Hepatic stellate cell (primary cell): Measurements from ENCODE around the gene LHPP.
A peak's percentile ranks its signal among the peaks of the same experiment; 100 is the strongest.
"Not testable (repeated sequence)": the region's sequence is repeated elsewhere in the genome, so short reads cannot be mapped to it uniquely, and the experiment has no call there.

Experiments
- DNase-seq: peaks from one replicate; pipeline ENCODE4 v3.0.0; 2011; ENCODE audit warnings: low spot score

LHPP gene

DNA sequence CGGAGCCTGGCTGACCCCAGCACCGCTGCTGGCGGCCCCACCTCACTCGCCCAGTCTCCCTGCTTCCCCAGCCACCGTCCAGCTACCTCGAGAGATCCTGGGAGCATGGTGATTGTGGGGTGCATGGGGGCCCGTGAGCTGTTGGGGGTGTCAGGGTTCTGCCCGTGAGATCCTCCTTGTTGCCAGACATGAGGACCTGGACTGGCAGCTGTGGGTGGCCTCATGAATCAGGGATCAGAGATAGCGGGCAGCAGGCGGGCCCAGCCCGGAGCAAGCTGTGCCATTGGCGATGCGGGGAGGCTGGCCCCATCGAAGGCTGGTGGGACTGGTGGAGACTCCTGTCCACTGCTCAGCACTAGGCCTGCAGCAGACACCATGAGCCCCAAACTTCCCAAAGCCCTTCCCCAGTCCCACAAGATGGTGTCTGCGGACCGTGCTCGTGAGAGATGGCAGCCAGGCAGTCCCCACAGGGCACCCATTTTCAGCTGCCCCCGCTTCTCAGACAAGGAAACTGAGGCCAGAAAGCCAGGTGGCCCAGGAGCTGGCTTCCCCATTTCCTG, 75.6 kb downstream of the LHPP start:
- no peak for DNase-seq

DNA sequence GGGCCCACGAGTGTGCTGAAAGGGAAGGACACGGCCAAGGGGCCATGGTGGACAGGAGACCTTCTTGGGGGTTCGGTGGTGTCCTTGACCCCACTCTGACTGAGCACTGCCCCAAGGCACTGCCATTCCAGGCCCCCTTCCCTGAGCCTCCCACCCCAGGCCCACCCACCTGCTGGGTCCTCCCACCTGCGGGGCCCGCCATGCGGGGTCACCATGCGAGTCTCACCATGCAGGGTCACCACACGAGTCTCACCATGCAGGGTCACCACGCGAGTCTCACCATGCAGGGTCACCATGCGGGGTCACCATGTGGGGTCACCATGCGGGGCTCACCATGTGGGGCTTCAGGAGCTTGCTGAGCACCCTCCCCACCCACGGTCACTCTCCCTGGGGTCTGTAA, 76.3 kb downstream of the LHPP start:
- DNase-seq, result no peak

DNA sequence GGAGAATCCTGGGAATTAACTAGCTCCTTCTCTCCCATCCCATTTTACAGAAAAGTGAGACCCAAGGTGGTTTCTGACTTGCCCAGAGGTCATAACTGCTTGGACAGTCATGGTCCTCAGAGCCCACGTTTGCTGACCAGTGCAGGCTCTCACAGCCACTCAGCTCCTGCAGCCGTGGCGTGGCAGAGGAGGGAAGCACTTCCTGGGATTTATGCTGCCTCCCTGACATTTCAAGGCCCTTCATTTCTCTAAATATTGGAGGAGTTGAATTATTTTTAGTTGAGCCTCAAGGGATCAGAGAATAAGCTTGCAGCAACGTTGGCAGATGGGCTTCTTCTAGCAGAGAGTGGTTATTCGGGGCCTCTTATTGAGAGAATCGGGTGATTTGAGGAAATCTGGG, 77.1 kb downstream of the LHPP start:
- DNase-seq, result no peak

DNA sequence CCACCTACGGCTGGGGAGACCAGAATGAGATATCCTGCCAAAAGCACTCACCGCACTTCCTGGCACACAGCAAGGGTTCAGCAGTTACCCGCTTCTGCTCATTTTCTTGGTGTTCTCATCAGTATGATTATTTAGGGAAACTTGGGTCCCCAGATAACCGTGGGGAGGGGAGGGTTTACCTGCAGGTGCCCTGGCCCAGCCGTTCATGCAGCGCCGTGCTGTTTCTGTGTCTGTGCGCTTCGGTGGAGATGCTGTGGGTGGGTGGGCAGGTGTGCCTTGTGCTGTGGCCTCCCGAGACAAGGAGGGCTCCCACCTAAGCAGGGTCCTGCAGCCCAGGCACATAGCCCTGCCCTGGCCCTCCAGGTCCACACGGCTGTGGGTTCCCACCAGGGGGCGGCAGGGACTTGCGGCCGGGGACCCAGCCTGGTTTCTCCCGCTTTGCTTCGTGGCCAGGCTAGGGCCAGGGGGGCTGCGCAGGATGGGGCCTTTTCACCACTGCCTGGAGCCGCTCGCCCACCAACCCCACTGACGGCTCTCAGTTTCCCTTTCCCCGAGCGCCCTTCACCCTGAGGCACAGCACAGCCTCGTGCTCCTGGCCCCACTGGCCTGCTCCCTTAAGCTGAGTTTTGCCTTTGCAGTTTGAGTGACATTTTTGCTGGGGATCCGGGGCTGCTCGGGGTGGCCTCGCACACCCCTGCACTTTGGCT, 78.5 kb downstream of the LHPP start:
- DNase-seq, result peak; percentile 83

DNA sequence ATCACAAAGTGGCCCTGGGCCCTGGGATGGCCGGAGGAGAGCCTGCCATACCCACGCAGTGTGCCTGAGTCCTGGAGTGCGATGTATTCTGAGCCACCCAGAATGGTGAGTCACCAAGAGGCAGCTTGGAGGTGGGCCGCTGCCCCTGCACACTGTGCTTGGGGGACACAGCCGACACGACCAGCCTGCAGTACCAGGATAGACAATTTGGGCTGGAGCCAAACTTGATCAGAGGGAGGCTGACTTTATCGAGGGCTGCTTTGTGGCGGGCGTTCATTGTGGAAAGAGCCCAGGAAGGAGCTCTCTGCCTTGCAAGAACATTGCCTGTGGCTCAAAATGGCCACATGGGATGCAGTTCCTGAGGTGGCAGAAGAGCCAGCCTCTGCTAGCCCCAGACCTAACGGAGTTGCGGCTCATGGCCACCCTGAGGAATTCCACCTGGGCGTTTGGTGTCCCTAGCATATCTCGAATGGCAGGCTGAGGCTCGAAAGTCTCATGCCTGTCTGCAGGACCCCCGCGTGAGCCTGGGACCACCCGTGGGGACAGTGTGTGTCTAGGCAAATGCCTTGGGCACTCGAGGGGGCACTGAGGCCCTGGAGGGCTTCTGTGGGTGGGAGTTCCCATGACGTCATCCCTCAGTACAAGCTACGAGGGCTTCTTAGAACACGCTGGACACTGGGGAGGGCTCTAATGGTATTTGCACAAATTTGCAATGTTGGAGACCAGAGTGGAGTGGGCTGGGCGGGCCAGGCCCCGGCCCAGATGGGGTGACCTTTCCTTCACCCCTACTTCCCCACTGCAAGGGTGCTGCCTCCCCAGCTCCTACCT, 79.7 kb downstream of the LHPP start:
- DNase-seq, result no peak

- DNase-seq, result no peak
These were observed 80.7 kb downstream of the LHPP start for GRCh38 chr10:124542336-124542735.

DNA sequence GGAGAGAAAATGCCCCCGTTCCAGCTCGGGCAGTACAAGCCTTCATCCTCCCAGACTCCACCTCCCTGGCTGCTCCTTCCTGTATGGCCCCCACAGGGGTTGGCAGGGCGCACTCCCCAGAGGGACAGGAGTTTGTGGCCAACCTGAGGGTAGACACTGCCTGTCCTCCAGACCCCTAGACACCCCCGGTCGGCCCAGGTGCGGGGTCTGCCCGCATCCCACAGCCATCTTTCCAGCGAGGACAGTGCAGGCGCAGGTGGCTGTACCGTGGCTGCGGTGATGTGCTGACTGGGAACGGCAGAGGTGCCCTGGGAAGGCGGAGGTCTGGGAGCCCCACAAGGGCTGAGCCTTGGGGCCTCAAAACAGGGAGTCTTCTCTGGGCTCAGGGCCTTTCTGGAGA, 81.5 kb downstream of the LHPP start:
- no peak for DNase-seq

- no peak for DNase-seq
These were observed 82.3 kb downstream of the LHPP start for GRCh38 chr10:124543971-124544370.

GRCh38 chr10:124544711-124545110, 83.1 kb downstream of the LHPP start:
- DNase-seq, result no peak

GRCh38 chr10:124545351-124546054, 83.9 kb downstream of the LHPP start:
- no peak for DNase-seq

DNA sequence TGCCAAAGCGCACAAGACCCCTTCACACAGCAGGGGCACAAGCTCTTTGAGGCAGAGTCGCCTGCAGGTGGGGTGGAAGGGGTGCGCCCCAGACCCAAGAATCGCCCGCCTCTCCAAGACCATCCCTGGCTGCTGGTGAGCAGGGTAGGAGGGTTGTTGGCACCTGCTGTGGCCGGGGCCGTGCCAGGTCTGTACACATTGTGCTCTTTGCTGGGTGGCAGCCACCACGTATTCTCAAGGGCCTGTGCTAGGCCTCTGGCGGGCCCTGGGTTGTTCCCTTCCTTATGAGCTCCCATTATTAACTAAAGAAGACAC, 84.4 kb downstream of the LHPP start:
- no peak for DNase-seq

DNA sequence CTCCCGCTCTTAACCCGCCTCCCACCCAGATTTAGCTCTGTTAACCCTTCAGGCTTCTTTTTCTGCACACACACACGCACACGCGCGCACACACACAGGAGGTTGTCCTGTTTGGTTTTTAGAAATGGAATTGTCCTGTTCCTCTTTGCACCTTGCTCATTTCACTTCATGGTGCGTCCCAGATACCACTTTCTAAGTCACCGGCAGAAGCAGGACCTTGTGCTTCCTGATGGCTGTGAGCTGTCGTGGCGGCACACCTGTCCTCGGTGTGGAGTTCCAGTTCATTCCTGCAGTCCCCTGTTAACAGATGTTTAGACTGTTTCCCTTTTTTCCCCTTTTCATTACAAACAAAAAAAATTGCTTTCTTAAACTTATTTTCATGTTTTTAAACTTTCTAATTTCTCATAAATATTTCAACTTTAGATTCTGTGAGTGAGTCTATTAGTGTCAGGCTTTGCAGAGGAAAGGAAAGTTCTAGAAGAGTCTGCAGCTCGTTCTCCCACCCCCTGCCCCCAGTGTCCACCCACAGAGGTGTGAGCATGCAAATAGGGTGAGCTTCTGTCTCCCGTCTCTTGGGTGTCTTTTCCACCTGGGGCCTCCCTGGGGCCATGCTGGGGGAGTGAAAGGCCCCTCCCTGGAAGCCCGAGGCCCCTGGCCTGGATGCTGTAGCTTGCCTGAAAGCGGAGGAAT, 85.5 kb downstream of the LHPP start:
- no peak for DNase-seq

DNA sequence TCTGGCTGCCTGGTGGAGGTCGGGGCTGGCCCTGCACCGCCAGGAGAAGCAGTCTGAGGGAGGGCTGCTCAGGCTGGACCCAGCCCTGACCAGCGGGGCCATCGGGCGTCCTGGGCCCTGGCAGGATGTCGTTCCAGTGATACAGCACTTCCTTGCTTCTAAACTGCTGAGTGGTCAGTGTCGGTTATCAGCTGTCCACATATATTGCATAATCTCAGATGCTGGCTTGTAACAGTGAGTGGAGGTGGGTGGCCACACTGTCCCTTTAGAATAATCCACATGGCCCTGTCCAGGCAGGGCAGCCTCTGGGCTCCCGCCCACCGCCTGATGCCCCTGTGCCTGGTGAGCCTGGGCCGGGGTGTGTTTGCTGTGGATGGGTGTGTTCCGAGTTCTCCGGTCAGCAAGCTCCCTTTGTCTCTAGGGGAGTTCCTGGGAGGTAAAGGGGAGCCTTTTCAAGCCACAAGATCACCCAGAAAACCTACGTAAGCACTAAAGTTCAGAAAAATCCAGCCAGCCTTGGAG, 86.1 kb downstream of the LHPP start:
- DNase-seq, result no peak

DNA sequence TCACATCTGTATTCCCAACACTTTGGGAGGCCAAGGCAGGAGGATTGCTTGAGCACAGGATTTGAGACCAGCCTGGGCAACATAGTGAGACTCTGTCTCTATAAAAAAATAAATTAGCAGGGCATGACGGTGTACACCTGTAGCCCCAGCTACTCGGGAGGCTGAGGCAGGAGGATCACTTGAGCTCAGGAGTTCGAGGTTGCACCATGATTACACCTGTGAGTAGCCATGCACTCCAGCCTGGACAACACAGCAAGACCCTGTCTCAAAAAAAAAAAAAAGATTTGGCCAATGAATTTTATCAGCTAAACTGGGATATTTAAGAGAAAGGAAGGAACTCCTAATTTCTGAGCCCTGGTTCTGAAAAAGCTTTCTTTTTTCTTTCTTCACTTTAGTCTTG, 87.5 kb downstream of the LHPP start:
- not testable (repeated sequence) for DNase-seq

DNA sequence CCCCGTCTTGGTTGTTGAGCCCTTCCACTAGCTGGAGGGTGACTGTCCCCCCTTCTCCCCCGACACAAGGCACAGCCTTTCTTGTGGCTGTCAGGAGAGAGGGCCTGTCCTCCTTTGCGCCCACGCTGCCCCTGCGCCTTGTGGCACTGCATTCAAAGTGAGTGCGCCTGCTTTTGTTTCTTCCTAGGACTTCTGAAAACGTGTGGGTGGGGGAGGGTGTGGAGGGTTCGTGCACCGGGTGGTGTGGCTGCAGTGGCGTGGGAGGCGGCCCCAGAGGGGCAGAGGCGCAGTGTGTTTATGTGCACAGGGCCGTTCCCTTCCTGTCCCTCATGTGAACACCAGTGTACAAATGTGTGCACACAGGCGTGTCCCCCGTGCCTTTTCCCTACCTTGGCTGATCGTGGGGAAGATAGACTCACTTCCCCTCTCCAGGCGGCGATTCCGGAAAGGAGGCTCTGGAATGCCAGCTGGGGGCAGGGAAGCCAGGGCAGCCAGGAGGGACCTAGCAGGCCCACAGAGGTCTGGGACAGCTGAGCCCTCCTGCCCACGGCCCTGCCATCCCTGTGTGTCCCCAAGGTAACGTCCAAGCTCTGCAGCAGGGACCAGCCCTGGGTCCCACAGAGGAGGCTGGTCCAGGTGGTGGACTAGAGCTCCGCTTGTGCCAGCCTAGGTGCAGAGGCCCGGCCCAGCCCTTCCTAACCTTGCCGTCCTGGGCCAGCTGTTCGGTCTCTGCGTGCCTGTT, 88.8 kb downstream of the LHPP start:
- DNase-seq, result no peak

DNA sequence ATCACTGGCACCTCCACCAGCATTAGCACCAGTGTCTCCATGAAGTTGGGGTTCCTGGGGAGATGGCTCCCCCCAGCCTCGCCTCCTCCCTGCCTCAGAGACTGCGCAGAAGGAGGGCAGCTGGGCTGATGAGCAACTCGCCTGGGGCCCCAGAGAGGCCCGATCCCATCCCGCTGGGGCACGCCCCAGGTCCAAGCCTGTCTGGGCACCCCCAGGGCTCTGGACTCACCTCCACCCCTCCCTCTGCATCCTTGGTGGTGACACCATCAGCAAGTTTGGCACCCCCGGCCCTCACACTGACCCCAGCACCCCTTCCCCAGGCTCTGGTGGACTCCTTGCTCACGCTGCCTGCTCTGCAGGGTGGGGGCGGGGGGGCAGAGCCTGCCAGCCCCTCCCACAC, 89.5 kb downstream of the LHPP start:
- no peak for DNase-seq

DNA sequence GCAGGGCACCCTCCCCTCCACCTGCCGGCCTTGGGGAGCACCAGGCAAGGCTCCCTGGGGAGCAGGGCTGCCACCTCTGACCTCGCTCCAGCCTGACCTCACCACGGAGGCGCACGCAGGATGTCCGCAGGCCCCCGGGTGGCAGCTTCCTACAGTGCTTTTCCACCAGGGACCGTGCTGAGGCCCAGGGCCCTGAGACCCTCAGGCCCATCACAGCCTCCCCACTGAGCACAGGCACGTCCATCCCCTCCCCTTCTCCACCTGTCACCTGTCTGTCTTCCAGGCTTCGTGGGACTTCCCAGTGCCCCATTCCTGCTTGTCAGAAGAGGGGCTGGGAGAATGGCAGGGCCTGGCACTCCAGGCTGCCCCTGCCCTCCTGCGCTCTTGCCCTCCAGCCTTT, 90.1 kb downstream of the LHPP start:
- no peak for DNase-seq

DNA sequence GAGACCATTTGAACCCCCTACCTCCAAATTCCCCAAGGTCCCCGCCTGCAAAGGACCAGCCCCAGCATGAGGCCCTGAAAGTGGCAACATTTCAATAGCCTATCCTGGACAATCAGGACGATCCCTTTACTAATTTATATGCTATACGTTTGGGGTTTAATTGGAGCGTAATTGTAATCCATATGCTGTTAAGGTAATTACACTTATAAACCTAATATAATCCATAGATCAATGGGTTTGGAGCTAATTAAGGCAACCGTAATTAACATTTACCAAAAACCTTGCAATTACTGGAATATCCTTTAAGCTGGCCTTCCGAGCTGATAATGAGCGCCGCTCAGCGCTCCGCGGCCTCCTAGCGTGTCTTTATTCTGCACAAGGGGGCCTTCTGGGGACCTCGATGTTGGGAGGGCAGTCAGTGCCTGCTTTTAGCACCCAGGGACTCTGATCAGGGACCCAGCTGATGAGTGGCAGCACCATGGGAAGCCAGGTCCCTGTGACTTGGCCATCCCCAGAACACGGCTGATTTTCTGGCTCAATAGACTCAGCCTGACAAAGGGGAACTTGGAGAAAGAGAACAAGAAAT, 91.2 kb downstream of the LHPP start:
- no peak for DNase-seq

DNA sequence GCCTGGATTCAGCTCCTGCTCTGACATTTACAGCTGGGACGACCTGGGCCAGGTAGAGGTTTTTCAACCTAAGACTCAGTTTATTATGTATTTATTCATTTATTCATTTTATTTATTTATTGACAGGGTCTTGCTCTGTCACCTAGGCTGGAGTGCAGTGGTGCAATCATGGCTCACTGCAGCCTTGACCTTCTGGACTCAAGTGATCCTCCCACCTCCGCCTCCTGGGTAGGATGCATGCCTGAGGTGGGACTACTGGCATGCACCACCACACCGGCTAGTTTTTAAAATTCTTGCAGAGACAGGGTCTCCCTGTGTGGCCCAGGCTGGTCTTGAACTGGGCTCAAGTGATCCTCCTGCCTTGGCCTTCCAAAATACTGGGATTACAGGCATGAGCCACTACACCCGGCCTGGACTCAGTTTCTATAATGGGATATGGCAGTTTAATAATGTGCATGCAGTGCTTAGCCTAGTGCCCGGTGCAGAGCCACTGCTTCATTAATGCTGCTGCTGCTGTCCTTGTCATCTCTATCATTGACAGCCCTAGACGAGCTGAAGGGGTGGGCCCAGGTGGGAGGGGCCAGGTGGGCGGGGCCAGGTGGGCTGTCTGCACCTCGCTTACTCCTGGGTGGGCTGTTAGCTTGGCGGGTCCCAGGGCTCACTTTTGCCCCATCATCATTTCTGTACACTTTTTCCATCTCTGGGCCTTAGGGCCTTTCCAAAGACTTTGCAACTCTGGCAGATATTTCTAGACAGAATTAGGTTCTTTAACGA, 92.6 kb downstream of the LHPP start:
- no peak for DNase-seq

GRCh38 chr10:124557167-124557566, 95.5 kb downstream of the LHPP start:
- DNase-seq, result no peak
